Spleen (tissue), 11 donors: ENCODE data around the gene HOXC6. TPM values are rescaled to one million over a fixed set of nuclear protein-coding genes. Genes with fewer than 3 reads are reported as not detected.

Experiments
- DNase-seq: peaks from one replicate; pipeline ENCODE4 v3.0.0-alpha.2; 2020
- H3K27ac ChIP-seq, 8 donors: fragments of 200-600 bp; sonication (generic) in 7 of 8; 1 replicate in 4 of 8; 2 replicates in 4 of 8; pipeline versions ENCODE4 v1.5.0 to v1.8.0; 2016 to 2021; ENCODE audit warnings: inconsistent platforms in 4 of 8, mild to moderate bottlenecking in 4 of 8, moderate library complexity in 1 of 8
- H3K27me3 ChIP-seq, 7 donors: fragments of 200-600 bp; sonication (generic) in 6 of 7; replicated peaks in 1 of 7; 1 replicate in 4 of 7; 2 replicates in 3 of 7; pipeline versions ENCODE4 v1.5.0 to v1.8.0; 2016 to 2021; ENCODE audit warnings: inconsistent platforms in 3 of 7, mild to moderate bottlenecking in 1 of 7
- H3K36me3 ChIP-seq, 6 donors: fragments of 200-600 bp; sonication (generic) in 5 of 6; 1 replicate in 4 of 6; 2 replicates in 2 of 6; pipeline versions ENCODE4 v1.5.0 to v1.8.0; 2016 to 2021; ENCODE audit warnings: inconsistent platforms in 2 of 6
- H3K4me1 ChIP-seq, 6 donors: fragments of 200-600 bp; sonication (generic) in 5 of 6; 1 replicate in 3 of 6; 2 replicates in 3 of 6; pipeline versions ENCODE4 v1.5.0 to v1.8.0; 2016 to 2021; ENCODE audit warnings: inconsistent platforms in 3 of 6
- H3K4me3 ChIP-seq, 8 donors: fragments of 200-600 bp; sonication (generic) in 7 of 8; 1 replicate in 4 of 8; 2 replicates in 4 of 8; pipeline versions ENCODE4 v1.5.0 to v1.8.0; 2016 to 2021; ENCODE audit warnings: inconsistent platforms in 4 of 8, mild to moderate bottlenecking in 4 of 8, moderate library complexity in 2 of 8
- H3K9me3 ChIP-seq, 8 donors: fragments of 200-600 bp; sonication (generic) in 7 of 8; 1 replicate in 4 of 8; 2 replicates in 4 of 8; pipeline versions ENCODE4 v1.5.0 to v1.8.0; 2016 to 2021; ENCODE audit warnings: inconsistent platforms in 4 of 8
- CTCF ChIP-seq, 11 experiments: fragments of 200-600 bp in 7 of 11; fragments of 450-650 bp in 4 of 11; sonication (generic) in 4 of 11; IDR thresholded peaks in 8 of 11; conservative IDR thresholded peaks in 3 of 11; 1 replicate in 7 of 11; 2 replicates in 4 of 11; pipeline versions ENCODE4 v1.4.0 to v1.8.0; 2016 to 2021; ENCODE audit warnings: antibody characterized with exemption in 11 of 11, inconsistent platforms in 4 of 11, mild to moderate bottlenecking in 1 of 11
- POLR2A ChIP-seq, 3 donors: fragments of 450-650 bp; IDR thresholded peaks; one replicate each; pipeline ENCODE4 v1.5.1; 2017; ENCODE audit warnings: antibody characterized with exemption in 3 of 3, mild to moderate bottlenecking in 1 of 3
- POLR2AphosphoS5 ChIP-seq, 3 donors: sonication (generic); formaldehyde crosslinking; IDR thresholded peaks; one replicate each; pipeline ENCODE4 v1.5.1; 2017; ENCODE audit warnings: antibody characterized with exemption in 3 of 3
- WGBS, 5 donors: extraction: QIAGEN DNeasy Blood & Tissue Kit in 3 of 5; methylation state at CpG; one replicate each; pipeline versions ENCODE4 v1.1.5 to v1.1.7; 2013 to 2018; 5-methylcytosine and 5-hydroxymethylcytosine counted together
- intact Hi-C: fragments of 100-400 bp; cut with DNase I; formaldehyde crosslinking; loops from one replicate; pipeline ENCODE4 v1.15.0; 2023; ENCODE audit warnings: low total_unique reads
- polyA plus RNA-seq, 3 donors: library from polyadenylated mRNA; stranded (reverse); fragments of 200-250 nt; gene quantifications; one replicate each; pipeline ENCODE4 v1.2.1, GENCODE V29; 2013
- total RNA-seq, 7 donors: library from RNA; depleted of rRNA in 3 of 7; stranded (reverse); fragments of >200 nt in 3 of 7; fragmentation: NEBNext Ultra II Directional in 4 of 7; extraction: Animal tissue kit (Norgen Biotek cat#: 25700) in 4 of 7; gene quantifications; one replicate each; pipeline versions ENCODE4 v1.1.0 to v1.2.1, GENCODE V29; 2016 to 2021
- donor health status: healthy with polysubstance abuse.
- donor health status: DM: no; HTN: no; CAD: no; lungs with moderate emphysema.
- donor health status: DM: no; HTN: no; CAD: no.
- donor health status: Bipolar disorder and iron deficiency.
- donor health status: healthy.
- donor health status: DM: no; HTN: no; CAD: no.
- donor health status: DM: yes; HTN: yes; CAD: no.

The HOXC6 gene
- total and polyA plus RNA-seq, 10 donors, result 0.11 to 0.52 (median 0.24) TPM; not detected in 4

- Histone ChIP-seq H3K4me3 (no peak overlapping the region), H3K4me1 (peaks cover 3 to 17% (median 10%) of the 10 kb centered on the region in 6 donors), H3K27ac (no peak overlapping the region), H3K27me3 (peaks cover 0 to 100% (median 62%) of the 10 kb centered on the region in 7 donors), H3K9me3 (no peaks in the 10 kb centered on the region), H3K36me3 (no peaks in the 10 kb centered on the region)
- 28 to 50% (median 36%) methylated on average over 6 of the region's 6 CpGs for WGBS, 5 donors
- intact Hi-C loops, result no loop called here
- DNase-seq, result no peak
- TF ChIP-seq POLR2A (IDR thresholded peaks at IDR 0.05), result no peak
- TF ChIP-seq POLR2AphosphoS5 (IDR thresholded peaks at IDR 0.05), result no peak
- TF ChIP-seq CTCF (IDR thresholded peaks at IDR 0.05 in 8 of 11, conservative IDR thresholded peaks at IDR 0.05 in 3 of 11), result no peak
These were observed 15.0 kb downstream of the HOXC6 start for GRCh38 chr12:54042970-54043853.

GRCh38 chr12:54044425-54045103 is 16.3 kb downstream of the HOXC6 start:
- Histone ChIP-seq H3K27me3 (peaks cover 0 to 100% (median 58%) of the 10 kb centered on the region in 7 donors), H3K4me3 (no peak overlapping the region), H3K27ac (no peak overlapping the region), H3K9me3 (no peaks in the 10 kb centered on the region), H3K36me3 (no peaks in the 10 kb centered on the region), H3K4me1 (peaks cover 3 to 17% (median 10%) of the 10 kb centered on the region in 6 donors)
- no peak for DNase-seq
- intact Hi-C loops, result no loop called here
- TF ChIP-seq CTCF (IDR thresholded peaks at IDR 0.05 in 8 of 11, conservative IDR thresholded peaks at IDR 0.05 in 3 of 11), result no peak
- TF ChIP-seq POLR2AphosphoS5 (IDR thresholded peaks at IDR 0.05), result no peak
- TF ChIP-seq POLR2A (IDR thresholded peaks at IDR 0.05), result no peak
- 43 to 59% (median 57%) methylated on average over 5 of the region's 5 CpGs for WGBS, 5 donors

GRCh38 chr12:54045401-54045800 is 17.2 kb downstream of the HOXC6 start:
- Histone ChIP-seq H3K9me3 (no peaks in the 10 kb centered on the region), H3K4me3 (no peak overlapping the region), H3K4me1 (peaks cover 3 to 23% (median 10%) of the 10 kb centered on the region in 6 donors), H3K27ac (no peak overlapping the region), H3K36me3 (no peaks in the 10 kb centered on the region), H3K27me3 (peaks cover 0 to 100% (median 63%) of the 10 kb centered on the region in 7 donors)
- intact Hi-C loops, result no loop called here
- no peak for TF ChIP-seq POLR2AphosphoS5 (IDR thresholded peaks at IDR 0.05)
- no peak for TF ChIP-seq POLR2A (IDR thresholded peaks at IDR 0.05)
- TF ChIP-seq CTCF (IDR thresholded peaks at IDR 0.05 in 8 of 11, conservative IDR thresholded peaks at IDR 0.05 in 3 of 11), result no peak
- DNase-seq, result no peak
